Measurements from ENCODE around the gene PRR15. TPM values are rescaled to one million over a fixed set of nuclear protein-coding genes. Genes with fewer than 3 reads are reported as not detected.

PRR15 gene
- total and polyA plus RNA-seq, 2 of the 8 experiments (the other 6 are each of a cell fraction or from before 2014, with no cell fraction given) = 4.9 to 7.9 TPM

GRCh38 chr7:29563590-29564495 lies at the start of gene PRR15 (continued):
- TF ChIP-seq CBX5 (IDR thresholded peaks at IDR 0.05; ENCODE audit: low read depth, low read length) (no peak), MAX (IDR thresholded peaks at IDR 0.05) (no peak), ASH2L (IDR thresholded peaks at IDR 0.05; ENCODE audit: low read length) (no peak), CTCF (IDR thresholded peaks at IDR 0.05; ENCODE audit: control extremely low read depth in 1 of 3, insufficient read depth in 1 of 3, low read depth in 1 of 3, low read length in 3 of 3) (no peak), TBP (IDR thresholded peaks at IDR 0.05; ENCODE audit: low read depth, low read length) (peak; percentile 53), SAP30 (IDR thresholded peaks at IDR 0.05; ENCODE audit: insufficient read depth, insufficient replicate concordance, low read length) (no peak), TCF12 (IDR thresholded peaks at IDR 0.05; ENCODE audit: low read depth, low read length) (no peak), SP2 (IDR thresholded peaks at IDR 0.05; ENCODE audit: low read length) (no peak), SIN3A (conservative IDR thresholded peaks at IDR 0.05 in 1 of 2, IDR thresholded peaks at IDR 0.05 in 1 of 2; ENCODE audit: low read depth in 1 of 2, low read length in 2 of 2) (no peak; a peak in 1 of 4 replicates), RBBP5 (IDR thresholded peaks at IDR 0.05; ENCODE audit: borderline replicate concordance, low read depth, low read length) (peak; percentile 66; the same call in 1 of the 2 replicates), TAF7 (optimal IDR thresholded peaks at IDR 0.05; ENCODE audit: borderline replicate concordance, low read depth, low read length) (no peak), NRF1 (IDR thresholded peaks at IDR 0.05; ENCODE audit: low read depth, low read length) (no peak), SRF (IDR thresholded peaks at IDR 0.05; ENCODE audit: low read depth, low read length) (no peak), CTBP2 (IDR thresholded peaks at IDR 0.05; ENCODE audit: borderline replicate concordance, insufficient read depth, insufficient read length, low read length) (no peak), NANOG (IDR thresholded peaks at IDR 0.05; ENCODE audit: insufficient read depth, low read depth, low read length, poor library complexity, severe bottlenecking) (no peak), SP4 (IDR thresholded peaks at IDR 0.05; ENCODE audit: low read length) (no peak), SP1 (IDR thresholded peaks at IDR 0.05; ENCODE audit: low read depth, low read length) (0 out of 2 replicates have a peak, but pooled peaks have one; percentile 13)

All from H1 (cell line).